ENCODE data around the gene EPHB1.
A peak's percentile ranks its signal among the peaks of the same experiment; 100 is the strongest.

Gene EPHB1

GRCh38 chr3:134790065-134790464 is 5.0 kb upstream of the EPHB1 start:
- TF ChIP-seq CTCF (IDR thresholded peaks at IDR 0.05; ENCODE audit: low read depth, low read length) = no peak
- H3K9me3 ChIP-seq = no peaks in the 10 kb centered on the region
- no peaks in the 10 kb centered on the region for H3K4me1 ChIP-seq
- no peak overlapping the region for H3K4me3 ChIP-seq (ENCODE audit: low read depth, low read length)
- no peak for DNase-seq
- H3K27me3 ChIP-seq = peaks cover 17% of the 10 kb centered on the region
- no peaks in the 10 kb centered on the region for H3K36me3 ChIP-seq

GRCh38 chr3:134791992-134792391 is 3.1 kb upstream of the EPHB1 start:
- Histone ChIP-seq H3K36me3 (no peaks in the 10 kb centered on the region), H3K4me3 (ENCODE audit: low read depth, low read length) (no peak overlapping the region), H3K9me3 (no peaks in the 10 kb centered on the region), H3K27me3 (peaks cover 36% of the 10 kb centered on the region), H3K4me1 (no peaks in the 10 kb centered on the region)
- DNase-seq = no peak
- no peak for TF ChIP-seq CTCF (IDR thresholded peaks at IDR 0.05; ENCODE audit: low read depth, low read length)

GRCh38 chr3:134792700-134793099 is 2.4 kb upstream of the EPHB1 start:
- TF ChIP-seq CTCF (IDR thresholded peaks at IDR 0.05; ENCODE audit: low read depth, low read length) = no peak
- Histone ChIP-seq H3K9me3 (no peaks in the 10 kb centered on the region), H3K4me3 (ENCODE audit: low read depth, low read length) (no peak overlapping the region), H3K27me3 (peaks cover 43% of the 10 kb centered on the region), H3K4me1 (no peaks in the 10 kb centered on the region), H3K36me3 (no peaks in the 10 kb centered on the region)
- no peak for DNase-seq

GRCh38 chr3:134793562-134793961 is 1.5 kb upstream of the EPHB1 start:
- DNase-seq = no peak
- Histone ChIP-seq H3K36me3 (no peaks in the 10 kb centered on the region), H3K4me3 (ENCODE audit: low read depth, low read length) (no peak overlapping the region), H3K27me3 (peaks cover 52% of the 10 kb centered on the region), H3K4me1 (no peaks in the 10 kb centered on the region), H3K9me3 (no peaks in the 10 kb centered on the region)
- TF ChIP-seq CTCF (IDR thresholded peaks at IDR 0.05; ENCODE audit: low read depth, low read length) = no peak

GRCh38 chr3:134794323-134794722 is 737 bp upstream of the EPHB1 start:
- Histone ChIP-seq H3K4me3 (ENCODE audit: low read depth, low read length) (no peak overlapping the region), H3K27me3 (peaks cover 58% of the 10 kb centered on the region), H3K9me3 (no peaks in the 10 kb centered on the region), H3K4me1 (no peaks in the 10 kb centered on the region), H3K36me3 (no peaks in the 10 kb centered on the region)
- TF ChIP-seq CTCF (IDR thresholded peaks at IDR 0.05; ENCODE audit: low read depth, low read length) = no peak
- no peak for DNase-seq

- Histone ChIP-seq H3K9me3 (no peaks in the 10 kb centered on the region), H3K27me3 (peaks cover 59% of the 10 kb centered on the region), H3K36me3 (no peaks in the 10 kb centered on the region), H3K4me1 (no peaks in the 10 kb centered on the region), H3K4me3 (ENCODE audit: low read depth, low read length) (peak overlapping the region; percentile 50)
- TF ChIP-seq CTCF (IDR thresholded peaks at IDR 0.05; ENCODE audit: low read depth, low read length) = no peak
- no peak for DNase-seq
These were observed 753 bp downstream of the EPHB1 start for GRCh38 chr3:134795746-134796280.
